HEK293 (cell line): ENCODE results near the gene RTRAF.

ENCODE experiments used
- CTCF ChIA-PET: fragments of 350-600 bp; formaldehyde crosslinking; extraction: SDS; loops from one replicate; lab custom pipeline; 2021; ENCODE audit warnings: antibody characterized with exemption; lab: Yijun Ruan, JAX
- POLR2A ChIA-PET: fragments of 300-600 bp; formaldehyde crosslinking; extraction: SDS; loops from one replicate; lab custom pipeline; 2020; ENCODE audit warnings: antibody characterized with exemption, inconsistent platforms; lab: Yijun Ruan, JAX
- H3K27ac ChIP-seq: fragments of 200-500 bp; sonication (Bioruptor generic); 2 replicates; pipeline ENCODE4 v1.5.1; 2014; ENCODE audit warnings: low read depth, low read length, control low read depth, inconsistent platforms; ENCODE audit errors: extremely low read depth
- H3K36me3 ChIP-seq, 2 experiments: fragments of 200-500 bp in 1 of 2; sonication (Bioruptor generic) in 1 of 2; 1 replicate in 1 of 2; 2 replicates in 1 of 2; pipeline ENCODE4 v1.5.1; 2014 to 2017; ENCODE audit warnings: inconsistent platforms in 2 of 2, low read length in 2 of 2; ENCODE audit not compliant: control insufficient read depth in 2 of 2, insufficient read depth in 1 of 2
- H3K4me1 ChIP-seq: fragments of 200-500 bp; sonication (Bioruptor generic); 2 replicates; pipeline ENCODE4 v1.5.1; 2014; ENCODE audit warnings: mild to moderate bottlenecking, low read length, inconsistent platforms; ENCODE audit not compliant: control insufficient read depth, insufficient read depth
- H3K4me3 ChIP-seq: 2 replicates; pipeline ENCODE4 v1.5.1; 2011; ENCODE audit warnings: low read depth, mild to moderate bottlenecking, control low read depth, low read length, moderate library complexity
- H3K9me3 ChIP-seq: fragments of 200-500 bp; sonication (Bioruptor generic); 2 replicates; pipeline ENCODE4 v1.5.1; 2014; ENCODE audit warnings: low read depth, low read length, inconsistent platforms; ENCODE audit not compliant: control insufficient read depth, insufficient read depth
- FEZF1 ChIP-seq: fragments of 450-650 bp; formaldehyde crosslinking; IDR thresholded peaks from 2 replicates; pipeline ENCODE4 v1.5.1; 2016; ENCODE audit warnings: missing biosample characterization, missing genetic modification characterization
- KLF8 ChIP-seq: fragments of 450-650 bp; formaldehyde crosslinking; IDR thresholded peaks from 2 replicates; pipeline ENCODE4 v1.5.1; 2016; ENCODE audit warnings: missing biosample characterization, missing genetic modification characterization
- YY1 ChIP-seq: fragments of 450-650 bp; formaldehyde crosslinking; IDR thresholded peaks from 2 replicates; pipeline ENCODE4 v1.5.1; 2018; ENCODE audit warnings: missing biosample characterization, missing genetic modification characterization
- ZBTB17 ChIP-seq: fragments of 450-650 bp; formaldehyde crosslinking; IDR thresholded peaks from 2 replicates; pipeline ENCODE4 v1.5.1; 2016; ENCODE audit warnings: missing biosample characterization, missing genetic modification characterization
- ZBTB48 ChIP-seq: fragments of 450-650 bp; formaldehyde crosslinking; IDR thresholded peaks from 2 replicates; pipeline ENCODE4 v1.5.1; 2016; ENCODE audit warnings: missing biosample characterization, missing genetic modification characterization
- ZBTB7A ChIP-seq: fragments of 450-650 bp; formaldehyde crosslinking; IDR thresholded peaks from 2 replicates; pipeline ENCODE4 v1.5.1; 2016; ENCODE audit warnings: low read depth, missing biosample characterization, missing genetic modification characterization
- ZBTB8A ChIP-seq: fragments of 450-650 bp; formaldehyde crosslinking; IDR thresholded peaks from 2 replicates; pipeline ENCODE4 v1.5.1; 2016; ENCODE audit warnings: missing biosample characterization, missing genetic modification characterization
- ZNF169 ChIP-seq: fragments of 450-650 bp; formaldehyde crosslinking; IDR thresholded peaks from 2 replicates; pipeline ENCODE4 v1.5.1; 2016; ENCODE audit warnings: missing biosample characterization, missing genetic modification characterization
- ZNF311 ChIP-seq: fragments of 450-650 bp; formaldehyde crosslinking; IDR thresholded peaks from 2 replicates; pipeline ENCODE4 v1.5.1; 2017; ENCODE audit warnings: missing biosample characterization, missing genetic modification characterization, borderline replicate concordance
- ZNF341 ChIP-seq: fragments of 450-650 bp; formaldehyde crosslinking; IDR thresholded peaks from 2 replicates; pipeline ENCODE4; 2016; ENCODE audit warnings: low read depth, missing biosample characterization, missing genetic modification characterization
- ZNF510 ChIP-seq: fragments of 450-650 bp; formaldehyde crosslinking; IDR thresholded peaks from 2 replicates; pipeline ENCODE4 v1.5.1; 2018; ENCODE audit warnings: mild to moderate bottlenecking, missing genetic modification characterization, missing biosample characterization; ENCODE audit not compliant: insufficient replicate concordance
- ZNF660 ChIP-seq: fragments of 450-650 bp; IDR thresholded peaks from 2 replicates; pipeline ENCODE4 v1.5.1; 2018; ENCODE audit warnings: missing biosample characterization, mild to moderate bottlenecking, missing genetic modification characterization
- ZSCAN30 ChIP-seq: fragments of 450-650 bp; IDR thresholded peaks from 2 replicates; pipeline ENCODE4 v1.5.1; 2018; ENCODE audit warnings: missing biosample characterization, mild to moderate bottlenecking, missing genetic modification characterization, moderate library complexity
- TF ChIP-seq, protein P1 (sequence below): fragments of 450-650 bp; formaldehyde crosslinking; IDR thresholded peaks from 2 replicates; pipeline ENCODE4 v1.5.1; 2016; ENCODE audit warnings: missing biosample characterization, missing genetic modification characterization
- TF ChIP-seq, protein P2 (sequence below): fragments of 450-650 bp; formaldehyde crosslinking; IDR thresholded peaks from 2 replicates; pipeline ENCODE4 v1.5.1; 2016; ENCODE audit warnings: missing biosample characterization, missing genetic modification characterization
- TF ChIP-seq, protein P3 (sequence below): fragments of 450-650 bp; formaldehyde crosslinking; IDR thresholded peaks from 2 replicates; pipeline ENCODE4 v1.5.1; 2016; ENCODE audit warnings: missing biosample characterization, missing genetic modification characterization
- TF ChIP-seq, protein P4 (sequence below): fragments of 450-650 bp; formaldehyde crosslinking; optimal IDR thresholded peaks from 2 replicates; pipeline ENCODE3; 2016; ENCODE audit warnings: missing biosample characterization, mild to moderate bottlenecking, missing genetic modification characterization

RTRAF gene

DNA sequence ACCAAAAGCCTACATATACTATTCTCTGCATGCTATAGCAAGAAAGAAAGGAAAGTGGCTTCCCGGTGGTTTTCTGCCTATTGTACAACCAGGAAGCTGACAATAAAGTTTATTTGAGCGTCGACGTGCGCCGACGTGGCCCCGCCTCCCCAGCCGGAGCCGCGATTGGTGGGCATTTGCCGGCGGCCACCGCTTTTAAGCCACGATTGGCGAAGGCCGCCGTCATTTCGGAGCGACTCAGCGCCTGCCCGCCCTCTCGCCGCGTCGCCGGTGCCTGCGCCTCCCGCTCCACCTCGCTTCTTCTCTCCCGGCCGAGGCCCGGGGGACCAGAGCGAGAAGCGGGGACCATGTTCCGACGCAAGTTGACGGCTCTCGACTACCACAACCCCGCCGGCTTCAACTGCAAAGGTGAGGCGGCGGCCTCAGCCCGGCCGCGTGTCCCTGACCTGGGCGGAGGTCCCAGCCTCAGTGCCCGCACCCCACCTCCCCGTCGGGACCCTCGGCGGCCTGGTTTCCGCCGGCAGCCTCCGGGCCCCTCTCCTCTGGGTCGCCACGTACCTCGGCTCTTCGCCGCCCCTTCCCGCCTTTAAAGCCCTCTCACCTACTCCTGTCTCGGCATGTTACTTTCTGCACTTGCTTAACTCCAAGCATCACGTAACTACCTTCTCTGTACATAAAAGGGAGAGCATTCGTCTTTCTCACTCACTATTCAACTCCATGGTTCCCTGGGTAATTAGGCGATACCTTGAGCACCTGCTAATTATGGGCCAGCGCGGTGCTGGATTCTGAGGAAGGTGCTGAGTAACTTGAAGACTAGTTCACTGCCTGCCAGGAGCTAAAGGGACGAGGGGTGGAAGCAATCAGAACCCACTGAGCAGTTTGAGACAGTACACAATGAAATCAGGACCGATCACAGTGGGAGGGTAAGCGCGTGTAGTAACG is at the start of gene RTRAF (continued):
- TF ChIP-seq ZNF660, result 0 out of 2 replicates have a peak, but pooled peaks have one; percentile 51
- TF ChIP-seq FEZF1 (tag by site-specific recombination), result 0 out of 2 replicates have a peak, but pooled peaks have one; percentile 6
- TF ChIP-seq YY1, result peak; percentile 50; the same call in 1 of the 2 replicates
- peak; percentile 57; the same call in 1 of the 2 replicates for TF ChIP-seq KLF8 (tag by site-specific recombination)
- TF ChIP-seq, protein P1, sequence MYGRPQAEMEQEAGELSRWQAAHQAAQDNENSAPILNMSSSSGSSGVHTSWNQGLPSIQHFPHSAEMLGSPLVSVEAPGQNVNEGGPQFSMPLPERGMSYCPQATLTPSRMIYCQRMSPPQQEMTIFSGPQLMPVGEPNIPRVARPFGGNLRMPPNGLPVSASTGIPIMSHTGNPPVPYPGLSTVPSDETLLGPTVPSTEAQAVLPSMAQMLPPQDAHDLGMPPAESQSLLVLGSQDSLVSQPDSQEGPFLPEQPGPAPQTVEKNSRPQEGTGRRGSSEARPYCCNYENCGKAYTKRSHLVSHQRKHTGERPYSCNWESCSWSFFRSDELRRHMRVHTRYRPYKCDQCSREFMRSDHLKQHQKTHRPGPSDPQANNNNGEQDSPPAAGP (tag by site-specific recombination), result 0 out of 2 replicates have a peak, but pooled peaks have one; percentile 30
- no peak for TF ChIP-seq ZNF169 (tag by site-specific recombination)
- peak; percentile 54 for TF ChIP-seq ZNF341 (tag by site-specific recombination)
- TF ChIP-seq ZNF311 (tag by site-specific recombination), result no peak
- TF ChIP-seq ZBTB17, result peak; percentile 36
- TF ChIP-seq ZNF510 (tag by site-specific recombination), result no peak
- no peak for TF ChIP-seq ZBTB8A (tag by site-specific recombination)

DNA sequence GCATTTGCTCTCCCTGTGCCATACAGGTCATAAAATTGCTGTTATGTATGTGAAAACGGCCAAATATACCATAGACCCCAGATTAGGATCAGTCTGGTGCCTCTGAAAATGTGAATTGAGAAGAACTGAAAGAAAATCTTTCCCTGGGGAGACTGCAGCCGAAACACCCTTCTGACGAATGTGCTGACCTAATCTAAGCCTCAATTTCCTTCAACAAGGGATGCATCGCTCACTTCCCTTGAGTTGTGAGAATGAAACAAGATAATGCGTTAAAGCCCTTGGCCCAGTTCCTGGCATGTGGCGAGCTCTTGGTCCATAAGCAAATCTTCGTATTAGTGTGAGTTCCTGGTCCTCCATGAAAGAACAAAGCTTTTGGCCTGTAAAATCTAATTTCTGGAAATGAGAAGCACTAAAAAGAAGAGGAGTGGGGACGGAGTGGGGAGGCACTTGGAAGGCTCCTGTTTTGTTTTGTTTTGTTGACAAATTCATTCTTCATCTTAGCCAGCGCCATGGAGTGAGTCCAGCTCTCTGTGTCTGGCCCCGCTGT is 49.5 kb upstream of the RTRAF start:
- ChIA-PET CTCF (no interaction called here), POLR2A (no interaction called here)
- no peak overlapping the region for H3K4me3 ChIP-seq
- H3K27ac ChIP-seq, result no peak overlapping the region
- H3K9me3 ChIP-seq, result no peaks in the 10 kb centered on the region
- H3K4me1 ChIP-seq, result no peaks in the 10 kb centered on the region
- TF ChIP-seq, protein P2, sequence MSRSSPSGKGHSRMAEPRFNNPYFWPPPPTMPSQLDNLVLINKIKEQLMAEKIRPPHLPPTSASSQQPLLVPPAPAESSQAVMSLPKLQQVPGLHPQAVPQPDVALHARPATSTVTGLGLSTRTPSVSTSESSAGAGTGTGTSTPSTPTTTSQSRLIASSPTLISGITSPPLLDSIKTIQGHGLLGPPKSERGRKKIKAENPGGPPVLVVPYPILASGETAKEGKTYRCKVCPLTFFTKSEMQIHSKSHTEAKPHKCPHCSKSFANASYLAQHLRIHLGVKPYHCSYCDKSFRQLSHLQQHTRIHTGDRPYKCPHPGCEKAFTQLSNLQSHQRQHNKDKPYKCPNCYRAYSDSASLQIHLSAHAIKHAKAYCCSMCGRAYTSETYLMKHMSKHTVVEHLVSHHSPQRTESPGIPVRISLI, result no peak
- no peak for TF ChIP-seq ZBTB7A (tag by site-specific recombination)
- no peaks in the 10 kb centered on the region for H3K36me3 ChIP-seq

DNA sequence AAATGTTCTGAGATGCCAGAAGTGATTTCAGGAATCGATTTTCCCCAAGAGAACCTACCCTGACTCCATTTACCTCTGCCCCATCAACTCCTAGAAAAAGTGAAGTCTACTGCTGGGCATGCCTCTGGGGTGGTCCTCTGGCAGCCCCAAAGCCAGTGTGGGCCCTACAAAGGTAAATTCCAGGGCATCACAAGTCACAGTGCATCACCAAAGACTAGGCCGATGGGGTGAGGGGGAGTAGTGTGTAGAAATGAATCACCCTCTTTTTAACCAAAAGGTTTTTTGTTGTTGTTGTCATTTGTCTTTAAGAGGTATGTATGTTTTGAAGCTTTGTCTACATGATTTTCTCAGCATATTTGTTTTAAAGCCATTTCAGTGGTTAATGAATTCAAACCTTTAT is 46.4 kb upstream of the RTRAF start:
- POLR2A ChIA-PET, result no interaction called here
- Histone ChIP-seq H3K27ac (no peak overlapping the region), H3K4me3 (no peak overlapping the region), H3K4me1 (no peaks in the 10 kb centered on the region), H3K9me3 (no peaks in the 10 kb centered on the region), H3K36me3 (no peaks in the 10 kb centered on the region)
- TF ChIP-seq, protein P3, sequence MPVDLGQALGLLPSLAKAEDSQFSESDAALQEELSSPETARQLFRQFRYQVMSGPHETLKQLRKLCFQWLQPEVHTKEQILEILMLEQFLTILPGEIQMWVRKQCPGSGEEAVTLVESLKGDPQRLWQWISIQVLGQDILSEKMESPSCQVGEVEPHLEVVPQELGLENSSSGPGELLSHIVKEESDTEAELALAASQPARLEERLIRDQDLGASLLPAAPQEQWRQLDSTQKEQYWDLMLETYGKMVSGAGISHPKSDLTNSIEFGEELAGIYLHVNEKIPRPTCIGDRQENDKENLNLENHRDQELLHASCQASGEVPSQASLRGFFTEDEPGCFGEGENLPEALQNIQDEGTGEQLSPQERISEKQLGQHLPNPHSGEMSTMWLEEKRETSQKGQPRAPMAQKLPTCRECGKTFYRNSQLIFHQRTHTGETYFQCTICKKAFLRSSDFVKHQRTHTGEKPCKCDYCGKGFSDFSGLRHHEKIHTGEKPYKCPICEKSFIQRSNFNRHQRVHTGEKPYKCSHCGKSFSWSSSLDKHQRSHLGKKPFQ (tag by site-specific recombination), result no peak
- TF ChIP-seq ZBTB17 (no peak), ZSCAN30 (tag by site-specific recombination) (no peak), ZBTB48 (tag by site-specific recombination) (no peak)
- TF ChIP-seq, protein P4, sequence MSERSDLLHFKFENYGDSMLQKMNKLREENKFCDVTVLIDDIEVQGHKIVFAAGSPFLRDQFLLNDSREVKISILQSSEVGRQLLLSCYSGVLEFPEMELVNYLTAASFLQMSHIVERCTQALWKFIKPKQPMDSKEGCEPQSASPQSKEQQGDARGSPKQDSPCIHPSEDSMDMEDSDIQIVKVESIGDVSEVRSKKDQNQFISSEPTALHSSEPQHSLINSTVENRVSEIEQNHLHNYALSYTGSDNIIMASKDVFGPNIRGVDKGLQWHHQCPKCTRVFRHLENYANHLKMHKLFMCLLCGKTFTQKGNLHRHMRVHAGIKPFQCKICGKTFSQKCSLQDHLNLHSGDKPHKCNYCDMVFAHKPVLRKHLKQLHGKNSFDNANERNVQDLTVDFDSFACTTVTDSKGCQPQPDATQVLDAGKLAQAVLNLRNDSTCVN (tag by site-specific recombination), result no peak
- CTCF ChIA-PET, result no interaction called here
